K562 (cell line): ENCODE measurements around the gene DDC. TPM values are rescaled to one million over a fixed set of nuclear protein-coding genes. Genes with fewer than 3 reads are reported as not detected.

ENCODE experiments used
- BDP1 ChIP-seq: IDR thresholded peaks from 3 replicates; pipeline ENCODE4 v1.6.1; 2011; ENCODE audit not compliant: insufficient read length, insufficient read depth
- BRD4 ChIP-seq: fragments of 200-600 bp; sonication (generic); IDR thresholded peaks from 2 replicates; pipeline ENCODE4 v1.6.1; 2017; ENCODE audit warnings: inconsistent platforms
- CBFA2T3 ChIP-seq: fragments of 450-650 bp; IDR thresholded peaks from 2 replicates; pipeline ENCODE4 v1.6.1; 2017
- GATAD2B ChIP-seq: fragments of 450-650 bp; IDR thresholded peaks from 2 replicates; pipeline ENCODE4 v1.6.1; 2017; ENCODE audit warnings: mild to moderate bottlenecking, borderline replicate concordance
- HNRNPUL1 ChIP-seq: fragments of 200-400 bp; formaldehyde crosslinking; IDR thresholded peaks from 2 replicates; pipeline ENCODE4 v1.6.1; 2017; ENCODE audit warnings: low read length
- KAT7 ChIP-seq: sonication (generic); formaldehyde crosslinking; IDR thresholded peaks from 2 replicates; pipeline ENCODE4 v1.8.0; 2022; ENCODE audit warnings: missing genetic modification reagents, mild to moderate bottlenecking, borderline replicate concordance
- MECOM ChIP-seq: fragments of 250-450 bp; sonication (Bioruptor Pico); IDR thresholded peaks from 2 replicates; pipeline ENCODE4 v1.8.0; 2022; ENCODE audit warnings: inconsistent platforms
- RFX5 ChIP-seq: IDR thresholded peaks from 2 replicates; pipeline ENCODE4 v1.6.1; 2011; ENCODE audit warnings: low read depth, mild to moderate bottlenecking, improper control_type of control experiment, low read length
- SP2 ChIP-seq: IDR thresholded peaks from 2 replicates; pipeline ENCODE4 v1.6.1; 2011; ENCODE audit warnings: mild to moderate bottlenecking, low read depth, low read length, moderate library complexity; ENCODE audit not compliant: poor library complexity, severe bottlenecking; ENCODE audit errors: extremely low read depth
- TCF7L2 ChIP-seq: fragments of 150-350 bp; IDR thresholded peaks from 2 replicates; pipeline ENCODE4 v1.6.1; 2016; ENCODE audit warnings: low read depth, mild to moderate bottlenecking, low read length, moderate library complexity
- TRIM24 ChIP-seq, 2 experiments: fragments of 450-650 bp; IDR thresholded peaks; 2 replicates each; pipeline ENCODE4 v1.6.1; 2016
- ZBTB9 ChIP-seq: fragments of 450-650 bp; formaldehyde crosslinking; IDR thresholded peaks from 2 replicates; pipeline ENCODE4 v1.4.0; 2020; ENCODE audit warnings: mild to moderate bottlenecking, moderate library complexity
- ZKSCAN8 ChIP-seq: fragments of 200-800 bp; sonication (Bioruptor generic); IDR thresholded peaks from 2 replicates; pipeline ENCODE4 v1.6.1; 2016; ENCODE audit warnings: missing genetic modification characterization, missing compliant biosample characterization
- ZNF143 ChIP-seq: sonication (generic); formaldehyde crosslinking; IDR thresholded peaks from 2 replicates; pipeline ENCODE4 v1.9.0; 2022; ENCODE audit warnings: mild to moderate bottlenecking, missing genetic modification reagents
- ZNF280A ChIP-seq: fragments of 450-650 bp; IDR thresholded peaks from 2 replicates; pipeline ENCODE4 v1.6.1; 2018; ENCODE audit warnings: mild to moderate bottlenecking, low read depth; ENCODE audit not compliant: partially characterized antibody
- ZNF431 ChIP-seq: sonication (generic); formaldehyde crosslinking; IDR thresholded peaks from 2 replicates; pipeline ENCODE4 v1.8.0; 2022; ENCODE audit warnings: mild to moderate bottlenecking, missing genetic modification reagents
- ZNF551 ChIP-seq: fragments of 250-450 bp; sonication (Bioruptor Pico); IDR thresholded peaks from 2 replicates; pipeline ENCODE4 v1.5.0; 2021; ENCODE audit warnings: mild to moderate bottlenecking, moderate library complexity
- ZNF561 ChIP-seq: fragments of 450-650 bp; formaldehyde crosslinking; conservative IDR thresholded peaks from 2 replicates; pipeline ENCODE4 v1.4.0; 2020; ENCODE audit warnings: mild to moderate bottlenecking, moderate library complexity
- ZNF592 ChIP-seq: fragments of 450-650 bp; IDR thresholded peaks from 2 replicates; pipeline ENCODE4 v1.6.1; 2017; ENCODE audit warnings: antibody characterized with exemption, mild to moderate bottlenecking
- ZNF695 ChIP-seq: fragments of 450-650 bp; formaldehyde crosslinking; IDR thresholded peaks from 2 replicates; pipeline ENCODE4 v1.4.0; 2020; ENCODE audit warnings: mild to moderate bottlenecking, moderate library complexity
- polyA plus RNA-seq, 8 experiments: library from polyadenylated mRNA; depleted of rRNA in 4 of 8; stranded (reverse) in 5 of 8; unstranded in 3 of 8; fragments of >200 nt; fragmentation: Nextera tagmentation in 2 of 8; fragmentation: Illumina TruSeq in 1 of 8; extraction: Ambion mirVana in 2 of 8; extraction: Trizol in 1 of 8; gene quantifications; 2 replicates each; pipeline versions ENCODE4 v1.2.1 to v1.2.3, GENCODE V29; 2011 to 2014; ENCODE audit warnings: inconsistent platforms in 1 of 8, missing spikeins in 1 of 8
- total RNA-seq, 7 experiments: library from RNA; depleted of rRNA in 6 of 7; stranded (reverse); fragments of >200 nt in 6 of 7; fragmentation: Illumina TruSeq in 2 of 7; extraction: Trizol in 2 of 7; gene quantifications; 2 replicates each; pipeline versions ENCODE4 v1.2.1 to v1.2.3, GENCODE V29; 2011 to 2021; ENCODE audit warnings: low replicate concordance in 1 of 7

DDC gene
- total and polyA plus RNA-seq, 9 of the 15 experiments (the other 6 are each of a cell fraction or from before 2014, with no cell fraction given), result not detected

- TF ChIP-seq ZNF592 (peak; percentile 80), RFX5 (no peak), CBFA2T3 (peak; percentile 90), HNRNPUL1 (no peak), ZNF551 (CRISPR knock-in tag) (no peak), ZNF431 (CRISPR knock-in tag) (no peak), ZNF561 (CRISPR knock-in tag) (no peak), ZNF280A (no peak), TCF7L2 (no peak), GATAD2B (peak; percentile 52; the same call in 1 of the 2 replicates), BRD4 (peak; percentile 5; the same call in 1 of the 2 replicates), ZBTB9 (CRISPR knock-in tag) (no peak; the same call in 1 of the 2 replicates), ZNF143 (no peak), BDP1 (no peak), TRIM24 (IDR thresholded peaks at IDR 0.05) (peak; percentile 93 to 96), MECOM (CRISPR knock-in tag) (no peak), ZKSCAN8 (no peak), SP2 (no peak), KAT7 (CRISPR knock-in tag) (no peak), ZNF695 (CRISPR knock-in tag) (no peak)
Observed at GRCh38 chr7:50534690-50535290, 30.4 kb downstream of the DDC start (continued).
